Glutamatergic neuron (in vitro differentiated cells): ENCODE measurements around the gene CYFIP2. TPM values are rescaled to one million over a fixed set of nuclear protein-coding genes. Genes with fewer than 3 reads are reported as not detected.
A peak's percentile ranks its signal among the peaks of the same experiment; 100 is the strongest.

Experiments
- DNase-seq: peaks from one replicate; pipeline ENCODE4 v3.0.0; 2022
- H3K27ac Mint-ChIP-seq: one replicate; pipeline ENCODE4 v1.8.0; 2020; ENCODE audit warnings: mild to moderate bottlenecking, mixed read lengths, inconsistent platforms; ENCODE audit not compliant: unreplicated experiment
- H3K27me3 Mint-ChIP-seq: one replicate; pipeline ENCODE4 v1.8.0; 2020; ENCODE audit warnings: mild to moderate bottlenecking, moderate library complexity, mixed read lengths, inconsistent platforms; ENCODE audit not compliant: unreplicated experiment
- H3K36me3 Mint-ChIP-seq: one replicate; pipeline ENCODE4 v1.8.0; 2020; ENCODE audit warnings: mild to moderate bottlenecking, mixed read lengths, inconsistent platforms; ENCODE audit not compliant: unreplicated experiment
- H3K4me1 Mint-ChIP-seq: one replicate; pipeline ENCODE4 v1.8.0; 2020; ENCODE audit warnings: mild to moderate bottlenecking, low read depth, mixed read lengths, inconsistent platforms; ENCODE audit not compliant: unreplicated experiment
- H3K4me3 Mint-ChIP-seq: one replicate; pipeline ENCODE4 v1.8.0; 2020; ENCODE audit warnings: mild to moderate bottlenecking, mixed read lengths, inconsistent platforms; ENCODE audit not compliant: unreplicated experiment
- H3K9me3 Mint-ChIP-seq: one replicate; pipeline ENCODE4 v1.8.0; 2020; ENCODE audit warnings: mild to moderate bottlenecking, moderate library complexity, mixed read lengths, inconsistent platforms; ENCODE audit not compliant: unreplicated experiment
- total RNA-seq: library from RNA; stranded (reverse); fragmentation: NEBNext Ultra II Directional; extraction: Animal tissue kit (Norgen Biotek cat#: 25700); gene quantifications from one replicate; pipeline ENCODE4 v1.2.1, GENCODE V29; 2021; ENCODE audit not compliant: unreplicated experiment
- TF ChIP-seq, protein P1 (sequence below): fragments of 200-600 bp; sonication (generic); IDR thresholded peaks from one replicate; pipeline ENCODE4 v1.5.0; 2021; ENCODE audit not compliant: partially characterized antibody, unreplicated experiment

The CYFIP2 gene
- total RNA-seq, 1 donor from 2014 or later = 120 TPM

- H3K27ac Mint-ChIP-seq = peak overlapping the region; percentile 12
- H3K27me3 Mint-ChIP-seq = no peaks in the 10 kb centered on the region
- TF ChIP-seq, protein P1, sequence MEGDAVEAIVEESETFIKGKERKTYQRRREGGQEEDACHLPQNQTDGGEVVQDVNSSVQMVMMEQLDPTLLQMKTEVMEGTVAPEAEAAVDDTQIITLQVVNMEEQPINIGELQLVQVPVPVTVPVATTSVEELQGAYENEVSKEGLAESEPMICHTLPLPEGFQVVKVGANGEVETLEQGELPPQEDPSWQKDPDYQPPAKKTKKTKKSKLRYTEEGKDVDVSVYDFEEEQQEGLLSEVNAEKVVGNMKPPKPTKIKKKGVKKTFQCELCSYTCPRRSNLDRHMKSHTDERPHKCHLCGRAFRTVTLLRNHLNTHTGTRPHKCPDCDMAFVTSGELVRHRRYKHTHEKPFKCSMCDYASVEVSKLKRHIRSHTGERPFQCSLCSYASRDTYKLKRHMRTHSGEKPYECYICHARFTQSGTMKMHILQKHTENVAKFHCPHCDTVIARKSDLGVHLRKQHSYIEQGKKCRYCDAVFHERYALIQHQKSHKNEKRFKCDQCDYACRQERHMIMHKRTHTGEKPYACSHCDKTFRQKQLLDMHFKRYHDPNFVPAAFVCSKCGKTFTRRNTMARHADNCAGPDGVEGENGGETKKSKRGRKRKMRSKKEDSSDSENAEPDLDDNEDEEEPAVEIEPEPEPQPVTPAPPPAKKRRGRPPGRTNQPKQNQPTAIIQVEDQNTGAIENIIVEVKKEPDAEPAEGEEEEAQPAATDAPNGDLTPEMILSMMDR = no peak
- DNase-seq = no peak
- H3K9me3 Mint-ChIP-seq = peaks cover 1% of the 10 kb centered on the region
- no peaks in the 10 kb centered on the region for H3K36me3 Mint-ChIP-seq
- no peak overlapping the region for H3K4me3 Mint-ChIP-seq
- peaks cover 13% of the 10 kb centered on the region for H3K4me1 Mint-ChIP-seq
Observed at GRCh38 chr5:157370967-157371366, 105.0 kb downstream of the CYFIP2 start.

DNA sequence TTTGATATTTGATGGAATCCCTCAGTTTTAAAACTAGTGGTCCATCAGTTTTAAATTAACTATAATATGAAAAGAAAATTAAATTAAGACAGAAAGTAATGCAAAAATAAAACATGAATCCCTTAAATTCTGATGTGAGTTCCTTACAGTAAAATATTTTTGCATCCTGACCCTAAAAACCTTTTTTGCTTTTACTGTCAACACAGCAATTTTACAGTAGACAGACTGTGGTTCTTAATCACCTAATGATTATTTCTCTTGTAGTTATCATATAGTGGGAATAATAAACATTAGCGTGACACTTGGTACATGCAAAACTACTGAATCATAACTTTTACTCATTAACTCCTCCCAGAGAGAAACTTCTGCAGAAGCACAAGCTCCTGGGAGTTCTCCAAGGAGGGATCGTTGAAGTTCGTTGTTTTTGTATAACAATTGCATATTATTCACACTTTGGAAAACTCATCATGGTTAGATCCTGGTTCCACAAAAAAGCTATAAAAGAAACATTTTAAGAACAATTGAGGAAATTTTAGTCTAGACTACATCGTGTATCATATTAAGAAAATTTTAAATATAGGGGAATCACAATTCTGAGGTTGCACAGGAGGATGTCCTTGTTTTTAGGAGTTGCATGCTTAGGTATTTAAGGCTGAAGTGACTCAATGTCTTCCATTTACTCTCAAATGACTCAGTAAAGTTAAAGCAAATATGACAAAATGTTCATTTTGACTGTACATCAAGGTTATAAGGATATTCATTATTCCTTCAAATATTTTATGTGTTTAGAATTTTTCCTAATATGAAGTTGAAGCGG lies 105.9 kb downstream of the CYFIP2 start:
- Mint-ChIP-seq H3K27ac (no peak overlapping the region), H3K9me3 (peaks cover 2% of the 10 kb centered on the region)

GRCh38 chr5:157372472-157372822 lies 106.5 kb downstream of the CYFIP2 start:
- Mint-ChIP-seq H3K36me3 (peaks cover 4% of the 10 kb centered on the region), H3K27ac (no peak overlapping the region), H3K9me3 (peaks cover 2% of the 10 kb centered on the region), H3K4me1 (peaks cover 10% of the 10 kb centered on the region), H3K27me3 (no peaks in the 10 kb centered on the region), H3K4me3 (no peak overlapping the region)
- TF ChIP-seq, protein P1 = no peak
- no peak for DNase-seq

More for the DNA sequence above, 105.9 kb downstream of the CYFIP2 start:
- no peaks in the 10 kb centered on the region for H3K36me3 Mint-ChIP-seq
- H3K27me3 Mint-ChIP-seq = no peaks in the 10 kb centered on the region
- peaks cover 11% of the 10 kb centered on the region for H3K4me1 Mint-ChIP-seq
- TF ChIP-seq, protein P1 = no peak
- no peak for DNase-seq
- no peak overlapping the region for H3K4me3 Mint-ChIP-seq

- H3K27me3 Mint-ChIP-seq = no peaks in the 10 kb centered on the region
- no peak for DNase-seq
Observed at GRCh38 chr5:157378509-157378908, 112.6 kb downstream of the CYFIP2 start.

GRCh38 chr5:157379983-157380382 lies 114.1 kb downstream of the CYFIP2 start:
- Mint-ChIP-seq H3K4me3 (no peak overlapping the region), H3K9me3 (peaks cover 2% of the 10 kb centered on the region), H3K27ac (no peak overlapping the region), H3K36me3 (peaks cover 8% of the 10 kb centered on the region), H3K27me3 (no peaks in the 10 kb centered on the region), H3K4me1 (no peaks in the 10 kb centered on the region)
- TF ChIP-seq, protein P1 = no peak
- no peak for DNase-seq

More at GRCh38 chr5:157378509-157378908, 112.6 kb downstream of the CYFIP2 start:
- peaks cover 2% of the 10 kb centered on the region for H3K9me3 Mint-ChIP-seq
- H3K4me3 Mint-ChIP-seq = no peak overlapping the region
- TF ChIP-seq, protein P1 = no peak
- H3K27ac Mint-ChIP-seq = no peak overlapping the region
- no peaks in the 10 kb centered on the region for H3K4me1 Mint-ChIP-seq
- H3K36me3 Mint-ChIP-seq = peaks cover 4% of the 10 kb centered on the region
